ENCODE results near the gene HMG20B.

Gene HMG20B

DNA sequence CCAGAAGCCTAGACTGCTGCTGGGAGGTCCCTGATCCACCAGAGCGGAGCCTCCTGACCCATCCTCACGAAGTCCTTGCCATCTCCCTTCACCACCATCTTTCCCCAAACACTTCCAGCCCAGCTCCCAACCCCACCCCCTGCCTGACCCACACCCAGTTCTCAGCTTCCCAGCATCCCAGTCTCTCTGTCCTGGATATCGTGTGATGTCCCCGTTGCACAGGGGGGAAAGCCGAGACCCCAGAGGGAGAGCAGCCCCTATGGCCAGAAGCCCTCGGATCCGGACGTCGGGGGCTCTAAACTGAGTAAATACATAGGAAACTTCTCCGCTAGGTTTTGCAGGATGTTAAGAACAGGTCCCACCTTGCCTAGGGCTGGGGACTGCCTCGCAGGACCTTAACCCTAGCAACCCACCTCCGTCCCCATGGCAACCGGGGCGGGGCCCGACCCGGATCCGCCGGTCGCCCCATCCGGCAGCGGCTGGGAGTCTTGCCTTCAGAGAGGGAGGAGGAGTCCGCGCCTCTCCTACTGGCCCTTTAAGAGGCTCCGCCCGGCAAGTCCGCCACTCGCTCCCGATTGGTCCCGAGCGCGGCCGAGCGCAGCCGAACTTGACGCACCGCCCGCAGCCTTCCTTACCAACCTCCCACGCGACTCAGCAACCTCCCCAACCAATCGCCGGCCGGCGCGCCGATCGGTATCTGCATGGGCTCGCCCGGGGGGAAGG is 451 bp upstream of the HMG20B start:
- TF ChIP-seq, protein P1, sequence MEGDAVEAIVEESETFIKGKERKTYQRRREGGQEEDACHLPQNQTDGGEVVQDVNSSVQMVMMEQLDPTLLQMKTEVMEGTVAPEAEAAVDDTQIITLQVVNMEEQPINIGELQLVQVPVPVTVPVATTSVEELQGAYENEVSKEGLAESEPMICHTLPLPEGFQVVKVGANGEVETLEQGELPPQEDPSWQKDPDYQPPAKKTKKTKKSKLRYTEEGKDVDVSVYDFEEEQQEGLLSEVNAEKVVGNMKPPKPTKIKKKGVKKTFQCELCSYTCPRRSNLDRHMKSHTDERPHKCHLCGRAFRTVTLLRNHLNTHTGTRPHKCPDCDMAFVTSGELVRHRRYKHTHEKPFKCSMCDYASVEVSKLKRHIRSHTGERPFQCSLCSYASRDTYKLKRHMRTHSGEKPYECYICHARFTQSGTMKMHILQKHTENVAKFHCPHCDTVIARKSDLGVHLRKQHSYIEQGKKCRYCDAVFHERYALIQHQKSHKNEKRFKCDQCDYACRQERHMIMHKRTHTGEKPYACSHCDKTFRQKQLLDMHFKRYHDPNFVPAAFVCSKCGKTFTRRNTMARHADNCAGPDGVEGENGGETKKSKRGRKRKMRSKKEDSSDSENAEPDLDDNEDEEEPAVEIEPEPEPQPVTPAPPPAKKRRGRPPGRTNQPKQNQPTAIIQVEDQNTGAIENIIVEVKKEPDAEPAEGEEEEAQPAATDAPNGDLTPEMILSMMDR (IDR thresholded peaks at IDR 0.05) = no peak

DNA sequence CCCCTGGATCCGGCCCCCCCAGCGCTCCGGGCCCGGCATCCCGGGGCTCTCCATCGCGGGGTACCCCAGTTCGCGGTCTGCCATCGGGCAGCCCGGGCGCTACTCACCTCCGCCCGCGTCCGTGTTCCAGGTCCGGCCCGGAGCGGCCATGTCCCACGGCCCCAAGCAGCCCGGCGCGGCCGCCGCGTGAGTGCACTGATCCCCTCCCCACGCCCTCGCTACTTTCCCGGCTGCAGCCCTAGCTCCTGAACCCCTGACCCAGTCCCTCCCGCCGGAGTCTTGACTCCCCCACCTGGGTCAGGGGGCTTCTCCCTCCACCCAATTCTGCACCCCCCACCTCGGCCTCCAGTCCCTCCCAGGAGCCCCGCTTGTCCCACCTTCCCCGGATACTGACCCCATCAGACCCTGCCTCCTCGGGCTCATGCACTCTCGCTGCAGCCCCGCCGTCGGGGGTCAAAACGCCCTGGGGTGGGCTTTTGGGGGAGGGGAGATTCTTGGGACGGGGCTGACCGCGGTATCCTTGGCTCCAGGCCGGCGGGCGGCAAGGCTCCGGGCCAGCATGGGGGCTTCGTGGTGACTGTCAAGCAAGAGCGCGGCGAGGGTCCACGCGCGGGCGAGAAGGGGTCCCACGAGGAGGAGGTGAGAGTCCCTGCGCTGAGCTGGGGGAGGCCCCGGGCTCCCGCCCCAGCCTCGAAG is 566 bp downstream of the HMG20B start:
- TF ChIP-seq, protein P1 (IDR thresholded peaks at IDR 0.05) = no peak

DNA sequence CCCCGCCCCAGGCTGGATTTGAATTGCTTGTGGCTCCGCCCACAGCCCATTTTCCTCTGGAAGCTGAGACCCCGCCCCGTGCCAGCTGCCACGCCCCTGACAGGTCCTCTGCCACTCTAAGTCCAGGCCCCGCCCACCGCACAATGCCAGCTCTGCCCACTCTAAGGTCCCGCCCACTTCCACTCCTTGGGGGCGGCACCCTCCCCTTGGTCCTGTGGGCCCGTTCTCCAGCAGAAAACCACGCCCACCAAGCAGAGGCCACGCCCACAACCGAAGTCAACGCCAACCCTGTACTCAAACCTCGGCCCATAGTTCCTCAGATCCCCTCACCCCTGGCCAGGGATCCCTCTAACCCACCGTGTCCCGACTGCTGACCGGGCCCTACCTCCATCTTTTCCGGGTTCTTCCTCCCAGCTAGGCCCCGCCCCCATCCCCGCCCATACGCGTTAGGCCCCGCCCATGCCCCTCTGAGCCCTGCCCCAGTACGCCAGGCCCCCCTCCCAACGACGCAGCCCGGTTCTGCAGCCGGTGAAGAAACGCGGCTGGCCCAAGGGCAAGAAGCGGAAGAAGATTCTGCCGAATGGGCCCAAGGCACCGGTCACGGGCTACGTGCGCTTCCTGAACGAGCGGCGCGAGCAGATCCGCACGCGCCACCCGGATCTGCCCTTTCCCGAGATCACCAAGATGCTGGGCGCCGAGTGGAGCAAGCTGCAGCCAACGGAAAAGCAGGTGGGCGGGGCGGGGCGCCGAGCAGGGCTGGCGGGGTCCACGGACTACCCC is 1.3 kb downstream of the HMG20B start:
- TF ChIP-seq, protein P1 (IDR thresholded peaks at IDR 0.05) = no peak

DNA sequence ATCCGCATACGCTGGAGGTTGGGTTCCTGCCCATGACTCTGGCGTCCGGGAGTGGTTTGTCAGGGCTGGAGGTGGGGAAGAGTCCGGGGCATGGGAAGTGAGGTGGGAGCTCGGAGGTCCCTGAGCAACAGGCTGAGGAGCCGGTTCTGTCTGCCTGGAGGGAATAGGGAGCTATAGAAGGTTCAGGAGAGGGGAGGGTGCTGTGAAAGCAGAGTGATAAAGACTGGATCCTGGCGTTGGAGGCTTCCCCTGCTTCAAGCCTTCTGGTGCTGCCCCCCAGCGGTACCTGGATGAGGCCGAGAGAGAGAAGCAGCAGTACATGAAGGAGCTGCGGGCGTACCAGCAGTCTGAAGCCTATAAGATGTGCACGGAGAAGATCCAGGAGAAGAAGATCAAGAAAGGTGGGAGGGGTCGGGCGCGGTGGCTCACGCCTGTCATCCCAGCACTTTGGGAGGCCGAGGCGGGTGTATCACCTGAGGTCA is 2.6 kb downstream of the HMG20B start:
- TF ChIP-seq, protein P1 (IDR thresholded peaks at IDR 0.05) = no peak

DNA sequence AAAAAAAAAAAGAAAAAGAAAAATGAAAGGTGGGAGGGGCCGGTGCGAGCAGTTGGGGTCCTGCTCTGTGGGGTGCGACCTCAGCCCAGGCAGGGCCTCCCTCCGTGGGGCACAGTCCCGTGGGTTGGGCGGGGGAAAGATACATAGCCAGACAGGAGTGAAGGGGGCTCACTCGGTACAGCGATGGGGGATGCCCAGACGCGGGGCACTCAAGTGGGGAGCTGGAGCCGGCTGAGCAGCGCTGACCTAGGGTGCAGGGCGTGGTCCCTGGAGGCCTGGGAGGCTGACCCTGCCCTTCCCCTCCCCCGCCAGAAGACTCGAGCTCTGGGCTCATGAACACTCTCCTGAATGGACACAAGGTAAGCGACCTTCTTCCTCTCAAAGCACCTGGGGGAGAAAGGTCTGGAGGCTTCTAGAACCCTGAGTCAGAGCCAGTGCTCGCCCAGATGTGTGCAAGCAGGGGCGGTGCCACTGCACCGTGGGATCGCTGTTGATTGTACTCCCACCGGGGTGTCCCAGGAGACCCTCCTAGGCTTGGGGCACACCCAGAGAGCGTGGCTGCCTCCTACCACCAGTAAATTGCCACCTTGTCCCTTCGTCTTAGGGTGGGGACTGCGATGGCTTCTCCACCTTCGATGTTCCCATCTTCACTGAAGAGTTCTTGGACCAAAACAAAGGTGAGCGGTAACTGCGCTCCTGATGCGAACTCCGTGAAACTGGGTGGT is 3.4 kb downstream of the HMG20B start:
- TF ChIP-seq, protein P1 (IDR thresholded peaks at IDR 0.05) = no peak

DNA sequence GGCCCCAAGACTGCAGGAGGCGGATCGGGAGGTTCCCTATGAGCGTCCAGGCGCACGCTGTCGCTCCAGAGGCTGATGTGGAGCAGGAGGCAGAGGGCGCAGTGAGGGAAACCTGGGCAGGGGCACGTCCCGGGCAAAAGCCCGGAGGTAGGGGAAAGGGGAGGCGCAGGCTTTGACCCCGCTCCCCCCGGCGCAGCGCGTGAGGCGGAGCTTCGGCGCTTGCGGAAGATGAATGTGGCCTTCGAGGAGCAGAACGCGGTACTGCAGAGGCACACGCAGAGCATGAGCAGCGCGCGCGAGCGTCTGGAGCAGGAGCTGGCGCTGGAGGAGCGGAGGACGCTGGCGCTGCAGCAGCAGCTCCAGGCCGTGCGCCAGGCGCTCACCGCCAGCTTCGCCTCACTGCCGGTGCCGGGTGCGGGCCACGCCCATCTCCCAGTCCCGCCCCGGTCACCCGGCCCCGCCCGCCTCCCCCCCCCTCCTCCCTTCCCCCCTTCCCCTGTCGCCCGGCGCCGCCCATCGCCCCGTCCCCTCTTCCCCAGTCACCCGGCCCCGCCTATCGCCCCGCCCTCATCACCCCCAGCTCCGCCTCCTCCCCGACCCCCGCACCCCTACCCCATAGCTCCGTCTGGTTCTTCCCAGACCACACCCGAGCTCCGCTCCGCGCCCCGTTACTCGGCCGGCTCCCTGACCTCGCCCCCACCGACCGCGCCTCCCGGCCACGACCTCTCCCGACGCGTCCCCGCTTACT is 4.1 kb downstream of the HMG20B start:
- TF ChIP-seq, protein P1 (IDR thresholded peaks at IDR 0.05) = no peak

Data from LNCAP (cell line).